ENCODE results near the gene CSMD2.

GRCh38 chr1:33973799-33974545 is 191.1 kb downstream of the CSMD2 start:
- TF ChIP-seq POLR2A (IDR thresholded peaks at IDR 0.05) (no peak), CTCF (IDR thresholded peaks at IDR 0.05) (no peak)
